HG02759 (cell line): Measurements from ENCODE around the gene CDC23.
"Not testable (repeated sequence)": the region's sequence is repeated elsewhere in the genome, so short reads cannot be mapped to it uniquely, and the experiment has no call there.

Experiments used
- ATAC-seq: cut with Tn5 transposase; IDR thresholded peaks from one replicate; pipeline ENCODE4 v1.9.1; 2021; ENCODE audit warnings: mild to moderate bottlenecking, moderate library complexity; ENCODE audit not compliant: unreplicated experiment

Gene CDC23

GRCh38 chr5:138216799-138217198 is 3.7 kb upstream of the CDC23 start:
- no peak for ATAC-seq

GRCh38 chr5:138212828-138213160 is 329 bp downstream of the CDC23 start:
- peak; percentile 24 for ATAC-seq

GRCh38 chr5:138210985-138211384 is 2.1 kb downstream of the CDC23 start:
- no peak for ATAC-seq

GRCh38 chr5:138193859-138194258 is 19.3 kb downstream of the CDC23 start:
- ATAC-seq, result not testable (repeated sequence)

- no peak for ATAC-seq
Observed at GRCh38 chr5:138192826-138193225, 20.3 kb downstream of the CDC23 start.

GRCh38 chr5:138188626-138189025 is 24.5 kb downstream of the CDC23 start:
- ATAC-seq, result no peak

GRCh38 chr5:138186002-138186447 is 27.1 kb downstream of the CDC23 start:
- ATAC-seq, result no peak

- no peak for ATAC-seq
Observed at GRCh38 chr5:138182808-138183207, 30.3 kb downstream of the CDC23 start.

- ATAC-seq, result no peak
Observed at GRCh38 chr5:138180841-138181240, 32.3 kb downstream of the CDC23 start.

GRCh38 chr5:138180183-138180782 is 32.8 kb downstream of the CDC23 start:
- peak; percentile 26 for ATAC-seq

- no peak for ATAC-seq
Observed at GRCh38 chr5:138179277-138179857, 33.8 kb downstream of the CDC23 start.

- ATAC-seq, result peak; percentile 89
Observed at GRCh38 chr5:138178516-138179276, 34.4 kb downstream of the CDC23 start, which contains the start of the genes BRD8 and KIF20A. Gene BRD8, minus strand, starts transcription at chr5:138178630. Its CDS starts 16 bp downstream, at chr5:138178614. Gene KIF20A, plus strand, starts transcription at chr5:138179112. Its CDS starts 569 bp downstream, at chr5:138179681.

GRCh38 chr5:138177941-138178515 is 35.1 kb downstream of the CDC23 start:
- ATAC-seq, result no peak

- ATAC-seq, result no peak
Observed at GRCh38 chr5:138170299-138170698, 42.8 kb downstream of the CDC23 start.

GRCh38 chr5:138169124-138169523 is 44.0 kb downstream of the CDC23 start:
- ATAC-seq, result no peak

- ATAC-seq, result no peak
Observed at GRCh38 chr5:138163721-138164120, 49.4 kb downstream of the CDC23 start.

- ATAC-seq, result no peak
Observed at GRCh38 chr5:138160706-138161105, 52.4 kb downstream of the CDC23 start.

GRCh38 chr5:138159666-138160065 is 53.5 kb downstream of the CDC23 start:
- ATAC-seq, result no peak

GRCh38 chr5:138157626-138158025 is 55.5 kb downstream of the CDC23 start:
- ATAC-seq, result no peak

GRCh38 chr5:138155977-138156376 is 57.1 kb downstream of the CDC23 start:
- not testable (repeated sequence) for ATAC-seq

GRCh38 chr5:138149530-138149929 is 63.6 kb downstream of the CDC23 start:
- ATAC-seq, result no peak

GRCh38 chr5:138148811-138149210 is 64.3 kb downstream of the CDC23 start:
- ATAC-seq, result no peak
